Activated B cell treated with CpG ODN at 0.5 μM for 24 hours (primary cell): ENCODE measurements around the gene ATP1A1. TPM values are rescaled to one million over a fixed set of nuclear protein-coding genes. Genes with fewer than 3 reads are reported as not detected.

Source experiments
- ATAC-seq: fragments of 200-7000 bp; cut with Tn5 transposase; one replicate; pipeline ENCODE4 v1.10.0; 2021; ENCODE audit warnings: low read depth, mild to moderate bottlenecking, moderate library complexity
- CTCF ChIA-PET: fragments of 350-600 bp; sonication (Branson Sonifier 250); formaldehyde crosslinking; loops from one replicate; lab custom pipeline; 2021; ENCODE audit warnings: antibody characterized with exemption; lab: Charles Lee
- POLR2A ChIA-PET: fragments of 350-600 bp; sonication (Branson Sonifier 250); formaldehyde crosslinking; loops from one replicate; lab custom pipeline; 2021; ENCODE audit warnings: antibody characterized with exemption; lab: Charles Lee
- DNase-seq: peaks from one replicate; pipeline ENCODE4 v3.0.0; 2022
- H3K27ac Mint-ChIP-seq: one replicate; pipeline ENCODE4 v1.8.0; 2020; ENCODE audit warnings: mixed read lengths
- H3K27me3 Mint-ChIP-seq: one replicate; pipeline ENCODE4 v1.8.0; 2021; ENCODE audit warnings: mixed read lengths
- H3K36me3 Mint-ChIP-seq: one replicate; pipeline ENCODE4 v1.8.0; 2021; ENCODE audit warnings: low read depth, mixed read lengths
- H3K4me1 Mint-ChIP-seq: one replicate; pipeline ENCODE4 v1.8.0; 2021; ENCODE audit warnings: mixed read lengths
- H3K4me3 Mint-ChIP-seq: one replicate; pipeline ENCODE4 v1.8.0; 2020; ENCODE audit warnings: mild to moderate bottlenecking, mixed read lengths
- H3K9me3 Mint-ChIP-seq: one replicate; pipeline ENCODE4 v1.8.0; 2020; ENCODE audit warnings: mixed read lengths
- intact Hi-C: fragments of 100-400 bp; cut with micrococcal nuclease; formaldehyde crosslinking; loops from one replicate; pipeline ENCODE4 v1.15.1; 2024
- total RNA-seq: library from RNA; stranded (reverse); gene quantifications from 2 replicates; pipeline ENCODE4 v1.2.3, GENCODE V29; 2022
- TF ChIP-seq, protein P1 (sequence below): fragments of 200-600 bp; IDR thresholded peaks from one replicate; pipeline ENCODE4 v1.8.0; 2022; ENCODE audit warnings: antibody characterized with exemption, mild to moderate bottlenecking

ATP1A1 gene
- total RNA-seq, 1 donor from 2014 or later, result 151 TPM

DNA sequence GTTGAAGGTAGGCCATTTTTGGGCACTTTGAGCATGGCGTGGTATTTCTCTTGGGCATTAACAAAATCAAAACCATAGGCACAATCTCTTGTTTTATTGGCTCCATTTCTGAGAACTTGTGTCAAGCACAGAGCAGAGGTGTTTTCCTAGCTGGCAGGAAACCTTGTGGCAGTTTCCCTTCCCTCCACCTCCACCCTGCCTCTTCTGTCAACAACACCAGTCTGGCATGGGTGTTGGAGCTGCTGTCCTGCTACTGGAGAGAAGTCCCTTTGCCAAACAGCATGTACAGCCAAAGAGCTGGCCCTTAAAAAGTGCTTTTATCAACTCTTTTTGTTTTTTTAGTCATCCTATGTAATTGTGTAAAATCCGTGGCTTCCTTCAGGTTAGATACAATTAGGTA lies 16.0 kb downstream of the ATP1A1 start:
- DNase-seq, result no peak
- no peak overlapping the region for H3K27ac Mint-ChIP-seq
- H3K36me3 Mint-ChIP-seq, result peaks cover 94% of the 10 kb centered on the region
- H3K27me3 Mint-ChIP-seq, result no peaks in the 10 kb centered on the region
- intact Hi-C loops, result no loop called here
- TF ChIP-seq, protein P1, sequence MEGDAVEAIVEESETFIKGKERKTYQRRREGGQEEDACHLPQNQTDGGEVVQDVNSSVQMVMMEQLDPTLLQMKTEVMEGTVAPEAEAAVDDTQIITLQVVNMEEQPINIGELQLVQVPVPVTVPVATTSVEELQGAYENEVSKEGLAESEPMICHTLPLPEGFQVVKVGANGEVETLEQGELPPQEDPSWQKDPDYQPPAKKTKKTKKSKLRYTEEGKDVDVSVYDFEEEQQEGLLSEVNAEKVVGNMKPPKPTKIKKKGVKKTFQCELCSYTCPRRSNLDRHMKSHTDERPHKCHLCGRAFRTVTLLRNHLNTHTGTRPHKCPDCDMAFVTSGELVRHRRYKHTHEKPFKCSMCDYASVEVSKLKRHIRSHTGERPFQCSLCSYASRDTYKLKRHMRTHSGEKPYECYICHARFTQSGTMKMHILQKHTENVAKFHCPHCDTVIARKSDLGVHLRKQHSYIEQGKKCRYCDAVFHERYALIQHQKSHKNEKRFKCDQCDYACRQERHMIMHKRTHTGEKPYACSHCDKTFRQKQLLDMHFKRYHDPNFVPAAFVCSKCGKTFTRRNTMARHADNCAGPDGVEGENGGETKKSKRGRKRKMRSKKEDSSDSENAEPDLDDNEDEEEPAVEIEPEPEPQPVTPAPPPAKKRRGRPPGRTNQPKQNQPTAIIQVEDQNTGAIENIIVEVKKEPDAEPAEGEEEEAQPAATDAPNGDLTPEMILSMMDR, result no peak
- H3K4me3 Mint-ChIP-seq, result no peak overlapping the region
- peaks cover 3% of the 10 kb centered on the region for H3K4me1 Mint-ChIP-seq
- ATAC-seq, result no peak
- CTCF ChIA-PET, result no interaction called here
- POLR2A ChIA-PET, result no interaction called here
- H3K9me3 Mint-ChIP-seq, result no peaks in the 10 kb centered on the region

DNA sequence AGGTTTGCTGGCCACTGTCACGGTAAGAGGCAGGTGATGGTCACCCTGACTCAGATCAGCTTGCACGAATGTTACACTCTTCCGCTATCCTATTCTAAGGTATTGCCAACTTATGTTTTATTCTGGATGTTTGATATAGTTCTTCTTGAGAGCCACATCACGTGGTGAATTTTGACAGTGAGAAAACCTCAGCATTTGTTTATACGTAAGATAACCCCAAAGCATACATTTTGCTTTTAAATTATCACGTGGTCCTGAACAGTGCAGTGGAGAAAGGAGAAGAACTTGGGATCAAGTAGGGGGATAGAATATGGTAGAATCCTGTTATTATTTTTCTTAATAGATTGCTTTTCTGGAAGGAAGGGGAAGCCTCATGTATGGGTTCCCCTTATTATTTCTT lies 16.6 kb downstream of the ATP1A1 start:
- Mint-ChIP-seq H3K27ac (no peak overlapping the region), H3K9me3 (no peaks in the 10 kb centered on the region), H3K27me3 (no peaks in the 10 kb centered on the region), H3K4me1 (peaks cover 5% of the 10 kb centered on the region), H3K4me3 (no peak overlapping the region), H3K36me3 (peaks cover 94% of the 10 kb centered on the region)
- ChIA-PET POLR2A (interaction anchor here (0.6 to 1.1 kb wide), 3 partner anchors 14 to 152 kb away, joined by 3 to 5 read pairs (median 3); partner anchors contain the start of gene ATP1A1), CTCF (no interaction called here)
- intact Hi-C loops, result loop anchor here (2.0 kb wide), 1 partner anchor 17 kb away; the partner anchor contains the start of gene ATP1A1
- ATAC-seq (no peak), DNase-seq (no peak)
- TF ChIP-seq, protein P1, result no peak

DNA sequence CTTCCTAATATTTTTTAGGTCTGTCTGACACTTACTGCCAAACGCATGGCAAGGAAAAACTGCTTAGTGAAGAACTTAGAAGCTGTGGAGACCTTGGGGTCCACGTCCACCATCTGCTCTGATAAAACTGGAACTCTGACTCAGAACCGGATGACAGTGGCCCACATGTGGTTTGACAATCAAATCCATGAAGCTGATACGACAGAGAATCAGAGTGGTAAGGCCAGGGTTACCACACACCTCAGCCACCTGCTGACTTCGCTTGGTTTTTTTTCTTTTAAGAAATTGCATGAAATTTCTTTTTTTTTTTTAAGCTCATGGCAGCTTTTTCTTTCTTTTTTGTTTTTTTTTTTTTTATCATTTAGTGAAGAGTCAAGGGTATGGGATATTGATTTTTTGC lies 17.2 kb downstream of the ATP1A1 start:
- POLR2A ChIA-PET, result interaction anchor here (0.6 to 1.1 kb wide), 4 partner anchors 9 to 153 kb away, joined by 3 to 5 read pairs (median 4); partner anchors contain the start of gene ATP1A1
- Mint-ChIP-seq H3K4me3 (no peak overlapping the region), H3K36me3 (peaks cover 94% of the 10 kb centered on the region), H3K4me1 (peaks cover 5% of the 10 kb centered on the region), H3K27ac (no peak overlapping the region), H3K27me3 (no peaks in the 10 kb centered on the region), H3K9me3 (no peaks in the 10 kb centered on the region)
- CTCF ChIA-PET, result no interaction called here
- intact Hi-C loops, result loop anchor here (2.0 kb wide), 1 partner anchor 17 kb away; the partner anchor contains the start of gene ATP1A1
- ATAC-seq (peak; percentile 62), DNase-seq (no peak)
- TF ChIP-seq, protein P1, result no peak

DNA sequence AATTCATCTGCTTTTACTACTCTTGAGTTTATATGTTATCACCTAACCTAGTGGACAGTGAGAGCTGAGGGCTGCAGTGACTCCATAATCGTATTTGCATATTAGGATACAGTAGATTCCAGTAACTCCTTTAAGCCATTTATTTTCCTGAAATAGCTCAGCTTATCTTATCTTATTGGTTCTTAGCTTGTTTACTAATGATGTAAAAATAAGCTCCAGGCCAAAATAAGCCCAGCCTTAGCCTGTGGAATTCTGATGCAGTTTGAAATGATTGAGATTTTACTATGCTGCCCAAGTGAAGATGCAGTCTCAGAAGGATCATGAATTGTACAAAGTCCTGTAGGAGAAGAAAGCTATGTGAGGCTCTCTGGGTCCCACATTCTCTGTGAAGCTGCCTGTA lies 18.1 kb downstream of the ATP1A1 start:
- Mint-ChIP-seq H3K27ac (no peak overlapping the region), H3K4me3 (no peak overlapping the region)
- TF ChIP-seq, protein P1, result no peak

DNA sequence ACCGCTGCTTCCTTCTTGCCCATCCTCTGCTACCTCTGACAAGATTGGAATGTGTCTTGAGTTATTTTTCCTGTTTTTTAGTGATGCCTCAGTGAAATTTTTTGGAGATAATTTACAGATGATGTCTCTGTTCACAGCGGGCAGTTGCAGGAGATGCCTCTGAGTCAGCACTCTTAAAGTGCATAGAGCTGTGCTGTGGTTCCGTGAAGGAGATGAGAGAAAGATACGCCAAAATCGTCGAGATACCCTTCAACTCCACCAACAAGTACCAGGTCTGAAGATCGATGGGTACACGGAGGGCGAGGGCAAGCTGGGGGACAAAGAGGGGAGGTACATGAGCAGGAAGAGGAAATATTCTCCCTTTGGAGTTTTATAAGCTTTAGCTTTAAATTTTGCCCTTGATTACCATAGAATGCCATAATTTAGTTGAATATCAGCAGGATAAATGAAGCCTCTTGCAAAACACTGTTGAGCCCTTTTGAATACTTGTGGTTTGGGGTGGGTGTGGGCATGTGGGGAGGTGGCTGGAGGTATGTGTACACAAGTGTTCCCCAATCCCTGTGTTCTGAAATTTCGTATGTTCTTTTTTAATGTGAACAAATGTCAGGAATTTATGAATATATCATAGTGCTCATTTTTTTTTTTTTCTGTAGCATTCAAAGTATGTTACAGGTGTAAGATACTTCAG lies 19.8 kb downstream of the ATP1A1 start:
- Mint-ChIP-seq H3K4me3 (no peak overlapping the region), H3K4me1 (peaks cover 5% of the 10 kb centered on the region), H3K36me3 (peaks cover 100% of the 10 kb centered on the region), H3K27ac (no peak overlapping the region), H3K27me3 (no peaks in the 10 kb centered on the region), H3K9me3 (no peaks in the 10 kb centered on the region)
- CTCF ChIA-PET, result interaction anchor here (1.7 kb wide), 1 partner anchor 12 kb away, joined by 4 read pairs; no protein-coding TSS in a partner anchor
- TF ChIP-seq, protein P1, result no peak
- no peak for DNase-seq
- intact Hi-C loops, result no loop called here
- POLR2A ChIA-PET, result no interaction called here
- ATAC-seq, result no peak

More for the DNA sequence above, 18.1 kb downstream of the ATP1A1 start:
- H3K9me3 Mint-ChIP-seq, result no peaks in the 10 kb centered on the region
- H3K27me3 Mint-ChIP-seq, result no peaks in the 10 kb centered on the region
- H3K36me3 Mint-ChIP-seq, result peaks cover 96% of the 10 kb centered on the region
- peaks cover 5% of the 10 kb centered on the region for H3K4me1 Mint-ChIP-seq
- no peak for ATAC-seq
- no peak for DNase-seq
- POLR2A ChIA-PET, result no interaction called here
- intact Hi-C loops, result loop anchor here (2.0 kb wide), 1 partner anchor 18 kb away; the partner anchor contains the start of gene ATP1A1
- CTCF ChIA-PET, result no interaction called here
